Caco-2 (cell line): ENCODE data around the gene SLC17A4. TPM values are rescaled to one million over a fixed set of nuclear protein-coding genes. Genes with fewer than 3 reads are reported as not detected.
A peak's percentile ranks its signal among the peaks of the same experiment; 100 is the strongest.

Experiments
- Bru-seq: library from RNA; stranded (reverse); fragments of 400-500 nt; gene quantifications from one replicate; lab custom pipeline; 2021; lab: Mats Ljungman, UMichigan
- BruChase-seq, 2 experiments: library from RNA; stranded (reverse); fragments of 400-500 nt; gene quantifications; one replicate each; lab custom pipeline; 2021; lab: Mats Ljungman, UMichigan
- BruUV-seq: library from RNA; stranded (reverse); fragments of 400-500 nt; replicated peaks from 2 replicates; lab custom pipeline; 2021; lab: Mats Ljungman, UMichigan
- CTCF ChIA-PET: fragments of 300-600 bp; sonication (Branson Sonifier 250); formaldehyde crosslinking; loops from one replicate; lab custom pipeline; 2022; ENCODE audit warnings: antibody characterized with exemption; lab: Charles Lee
- POLR2A ChIA-PET: fragments of 300-600 bp; sonication (Branson Sonifier 250); formaldehyde crosslinking; loops from one replicate; lab custom pipeline; 2022; ENCODE audit warnings: antibody characterized with exemption; lab: Charles Lee
- DNase-seq, 2 experiments: peaks; one replicate each; pipeline versions ENCODE4 v3.0.0 to v3.0.0-alpha.2; 2020 to 2022
- H3K27me3 ChIP-seq: replicated peaks from 2 replicates; pipeline ENCODE4 v1.6.0; 2011; ENCODE audit warnings: low read length; ENCODE audit not compliant: control insufficient read depth, insufficient read depth
- H3K36me3 ChIP-seq: 2 replicates; pipeline ENCODE4 v1.5.1; 2011; ENCODE audit warnings: low read length; ENCODE audit not compliant: control insufficient read depth, insufficient read depth
- H3K4me1 ChIP-seq: fragments of 250-450 bp; sonication (Bioruptor Pico); 2 replicates; pipeline ENCODE4 v1.5.1; 2020; ENCODE audit warnings: mild to moderate bottlenecking
- H3K4me3 ChIP-seq: 2 replicates; pipeline ENCODE4 v1.5.1; 2011; ENCODE audit warnings: low read depth, mild to moderate bottlenecking, control low read depth, low read length
- H3K9me3 ChIP-seq: fragments of 250-450 bp; sonication (Bioruptor Pico); 2 replicates; pipeline ENCODE4 v1.5.1; 2020; ENCODE audit warnings: mild to moderate bottlenecking, moderate library complexity
- H3K27ac Mint-ChIP-seq: one replicate; pipeline ENCODE4 v1.8.0; 2022; ENCODE audit warnings: mixed read lengths; ENCODE audit not compliant: unreplicated experiment
- H3K27me3 Mint-ChIP-seq: one replicate; pipeline ENCODE4 v1.8.0; 2022; ENCODE audit warnings: mixed read lengths; ENCODE audit not compliant: insufficient read depth, unreplicated experiment
- H3K36me3 Mint-ChIP-seq: one replicate; pipeline ENCODE4 v1.8.0; 2022; ENCODE audit warnings: mild to moderate bottlenecking, mixed read lengths; ENCODE audit not compliant: insufficient read depth, unreplicated experiment
- H3K4me1 Mint-ChIP-seq: one replicate; pipeline ENCODE4 v1.8.0; 2022; ENCODE audit warnings: low read depth, mixed read lengths; ENCODE audit not compliant: unreplicated experiment
- H3K4me3 Mint-ChIP-seq: one replicate; pipeline ENCODE4 v1.8.0; 2022; ENCODE audit warnings: mild to moderate bottlenecking, moderate library complexity, mixed read lengths; ENCODE audit not compliant: unreplicated experiment
- H3K9me3 Mint-ChIP-seq: one replicate; pipeline ENCODE4 v1.8.0; 2022; ENCODE audit warnings: mixed read lengths; ENCODE audit not compliant: unreplicated experiment
- CTCF ChIP-seq, 2 experiments: fragments of 200-600 bp in 1 of 2; IDR thresholded peaks; 1 replicate in 1 of 2; 2 replicates in 1 of 2; pipeline versions ENCODE4 v1.5.1 to v1.8.0; 2011 to 2022; ENCODE audit warnings: antibody characterized with exemption in 1 of 2, control low read depth in 1 of 2, inconsistent platforms in 1 of 2, low read depth in 1 of 2, low read length in 1 of 2, mild to moderate bottlenecking in 1 of 2, moderate library complexity in 1 of 2; ENCODE audit not compliant: insufficient read depth in 1 of 2, severe bottlenecking in 1 of 2, unreplicated experiment in 1 of 2
- intact Hi-C: fragments of 100-400 bp; cut with micrococcal nuclease; formaldehyde crosslinking; loops from one replicate; pipeline ENCODE4 v1.10.0; 2022; ENCODE audit not compliant: unreplicated experiment
- long read RNA-seq: library from polyadenylated mRNA; stranded (forward); transcript quantifications from one replicate; pipeline ENCODE4 v2.0.0, GENCODE V29; 2022
- total RNA-seq: library from RNA; stranded (reverse); gene quantifications from 2 replicates; pipeline ENCODE4 v1.2.3, GENCODE V29; 2022

The SLC17A4 gene
- total RNA-seq, result 0.36 and 0.37 TPM in 2 replicates
- percentile 30 among the genes with signal in this experiment for Bru-seq, nascent RNA
- BruChase-seq, experiment 1, labeled RNA remaining after a 2-hour chase, result percentile 29 among the genes with signal in this experiment
- BruChase-seq, experiment 2, labeled RNA remaining after a 6-hour chase, result percentile 29 among the genes with signal in this experiment
- long read RNA-seq, result 0 reads

GRCh38 chr6:25754535-25754934, at the start of gene SLC17A4:
Gene SLC17A4 (plus strand): TSS chr6:25754742. CDS start chr6:25761963, 7,221 bp downstream.
- ChIA-PET CTCF (interaction anchor here (1.6 kb wide), 1 partner anchor 36 kb away, joined by 3 read pairs; no protein-coding TSS in a partner anchor), POLR2A (no interaction called here)
- DNase-seq, result no peak
- Histone ChIP-seq H3K4me1 (peaks cover 14% of the 10 kb centered on the region; the same call in 1 of the 2 replicates), H3K36me3 (no peaks in the 10 kb centered on the region), H3K4me3 (no peak within 1 kb of the TSS), H3K9me3 (no peaks in the 10 kb centered on the region), H3K27me3 (no peaks in the 10 kb centered on the region)
- Mint-ChIP-seq H3K36me3 (no peaks in the 10 kb centered on the region), H3K4me3 (no peak within 1 kb of the TSS), H3K27me3 (no peaks in the 10 kb centered on the region), H3K4me1 (peaks cover 28% of the 10 kb centered on the region), H3K27ac (no peak within 1 kb of the TSS), H3K9me3 (no peaks in the 10 kb centered on the region)
- no peak for TF ChIP-seq CTCF (IDR thresholded peaks at IDR 0.05; ENCODE audit: insufficient read depth in 1 of 2, low read depth in 1 of 2, low read length in 1 of 2, severe bottlenecking in 1 of 2, unreplicated experiment in 1 of 2)
- intact Hi-C loops, result no loop called here
- no TSS peak for BruUV-seq

- H3K36me3 Mint-ChIP-seq, result no peaks in the 10 kb centered on the region
- no TSS peak for BruUV-seq
- CTCF ChIA-PET, result interaction anchor here (0.6 to 0.8 kb wide), 2 partner anchors 12 to 138 kb away, joined by 3 read pairs; no protein-coding TSS in a partner anchor
- POLR2A ChIA-PET, result no interaction called here
- no peaks in the 10 kb centered on the region for H3K4me1 ChIP-seq
- no peaks in the 10 kb centered on the region for H3K9me3 Mint-ChIP-seq
- DNase-seq, result no peak
- no peak overlapping the region for H3K27ac Mint-ChIP-seq
- H3K4me1 Mint-ChIP-seq, result no peaks in the 10 kb centered on the region
- H3K9me3 ChIP-seq, result no peaks in the 10 kb centered on the region
- no peaks in the 10 kb centered on the region for H3K36me3 ChIP-seq
- H3K4me3 ChIP-seq, result no peak overlapping the region
- no peak overlapping the region for H3K4me3 Mint-ChIP-seq
- TF ChIP-seq CTCF (IDR thresholded peaks at IDR 0.05; ENCODE audit: insufficient read depth in 1 of 2, low read depth in 1 of 2, low read length in 1 of 2, severe bottlenecking in 1 of 2, unreplicated experiment in 1 of 2), result no peak
- no peaks in the 10 kb centered on the region for H3K27me3 ChIP-seq
- no peaks in the 10 kb centered on the region for H3K27me3 Mint-ChIP-seq
- intact Hi-C loops, result no loop called here
Measured at GRCh38 chr6:25706314-25707014, 48.1 kb upstream of the SLC17A4 start.

- H3K9me3 Mint-ChIP-seq, result no peaks in the 10 kb centered on the region
- no peaks in the 10 kb centered on the region for H3K4me1 Mint-ChIP-seq
- no peak for DNase-seq
- H3K36me3 Mint-ChIP-seq, result no peaks in the 10 kb centered on the region
- no peak overlapping the region for H3K4me3 Mint-ChIP-seq
- H3K9me3 ChIP-seq, result no peaks in the 10 kb centered on the region
- intact Hi-C loops, result no loop called here
- H3K27ac Mint-ChIP-seq, result no peak overlapping the region
- H3K27me3 Mint-ChIP-seq, result no peaks in the 10 kb centered on the region
- CTCF ChIA-PET, result no interaction called here
- BruUV-seq, result no TSS peak
- H3K4me1 ChIP-seq, result no peaks in the 10 kb centered on the region
- TF ChIP-seq CTCF (IDR thresholded peaks at IDR 0.05; ENCODE audit: insufficient read depth in 1 of 2, low read depth in 1 of 2, low read length in 1 of 2, severe bottlenecking in 1 of 2, unreplicated experiment in 1 of 2), result no peak
- POLR2A ChIA-PET, result no interaction called here
- no peaks in the 10 kb centered on the region for H3K27me3 ChIP-seq
- H3K36me3 ChIP-seq, result no peaks in the 10 kb centered on the region
- H3K4me3 ChIP-seq, result no peak overlapping the region
Measured at GRCh38 chr6:25709761-25710160, 44.8 kb upstream of the SLC17A4 start.
